Glomerular visceral epithelial cell (primary cell): ENCODE results near the gene SYNE1.

Source experiments
- DNase-seq: peaks from one replicate; pipeline ENCODE4 v3.0.0-alpha.2; 2016; ENCODE audit errors: extremely low spot score

SYNE1 gene

DNA sequence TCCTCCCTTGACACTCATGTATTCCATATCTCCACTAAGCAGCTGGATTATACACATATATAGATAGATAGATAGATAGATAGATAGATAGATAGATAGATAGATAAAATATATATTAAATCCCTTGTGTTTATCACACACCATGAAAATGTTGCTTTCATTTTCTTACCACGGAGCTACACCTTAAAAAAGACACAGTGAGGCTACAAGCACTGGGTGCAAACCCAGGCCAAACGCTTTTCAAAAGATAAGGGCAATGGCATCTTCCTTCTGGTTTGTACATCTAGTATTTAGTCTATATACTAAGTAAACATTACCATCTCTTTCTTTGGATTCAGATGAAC, 452.6 kb downstream of the SYNE1 start:
- no peak for DNase-seq

DNA sequence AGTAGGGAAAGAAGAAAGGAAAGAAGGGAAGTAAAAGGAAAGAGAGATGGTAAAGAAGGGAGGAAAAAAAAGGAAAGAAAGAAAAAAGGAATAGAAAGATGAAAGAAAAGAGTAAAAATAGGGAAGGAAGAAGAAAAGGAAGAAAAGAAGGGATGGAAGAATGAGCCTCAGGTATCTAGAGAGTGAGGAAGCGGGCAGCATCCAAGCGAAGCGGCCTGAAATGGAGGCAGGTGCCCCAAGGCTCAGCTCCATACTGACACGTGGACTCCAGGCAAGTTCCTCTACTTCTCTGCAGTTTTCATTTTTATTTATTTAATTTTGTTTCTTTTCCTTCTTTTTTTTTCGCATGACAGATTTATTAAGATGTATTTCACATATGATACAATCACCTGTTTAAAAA, 456.6 kb downstream of the SYNE1 start:
- DNase-seq: no peak

DNA sequence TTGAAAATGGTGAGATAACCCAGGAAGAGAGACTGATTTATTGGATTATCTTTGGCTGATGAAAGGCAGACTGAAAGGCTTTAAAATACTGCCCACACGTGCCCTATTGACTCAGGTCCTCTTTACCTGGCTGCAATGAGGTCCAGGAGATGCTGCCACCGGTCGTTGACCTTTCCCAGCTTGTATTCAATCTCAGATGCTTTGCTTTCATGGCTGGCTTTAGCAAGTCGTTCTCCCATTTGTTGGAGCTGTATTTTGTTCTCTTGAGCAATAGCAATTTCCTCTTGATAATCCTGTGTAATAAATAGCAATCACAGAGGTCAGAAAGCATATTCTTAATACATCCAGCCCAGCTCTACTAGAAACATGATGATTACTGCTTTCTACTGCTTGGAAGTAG, 460.9 kb downstream of the SYNE1 start:
- DNase-seq: no peak

DNA sequence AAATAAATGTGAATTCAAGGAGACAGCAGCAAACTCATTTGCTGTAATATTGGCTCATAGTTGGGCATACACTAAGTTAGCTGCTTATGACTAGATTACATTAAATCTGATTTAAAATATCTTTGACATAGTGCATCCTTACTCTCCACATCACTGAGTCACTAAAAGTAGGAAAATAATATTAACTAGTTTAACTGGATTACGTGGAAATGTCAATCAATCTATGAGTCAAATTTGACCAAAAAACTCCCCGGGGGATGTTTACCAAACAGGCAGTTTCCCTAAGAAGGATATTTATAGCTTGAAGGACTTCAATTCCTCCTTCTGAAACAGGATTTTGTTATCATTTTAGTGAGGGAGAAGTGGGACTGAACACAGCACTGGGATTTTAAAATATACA, 463.2 kb downstream of the SYNE1 start:
- no peak for DNase-seq

DNA sequence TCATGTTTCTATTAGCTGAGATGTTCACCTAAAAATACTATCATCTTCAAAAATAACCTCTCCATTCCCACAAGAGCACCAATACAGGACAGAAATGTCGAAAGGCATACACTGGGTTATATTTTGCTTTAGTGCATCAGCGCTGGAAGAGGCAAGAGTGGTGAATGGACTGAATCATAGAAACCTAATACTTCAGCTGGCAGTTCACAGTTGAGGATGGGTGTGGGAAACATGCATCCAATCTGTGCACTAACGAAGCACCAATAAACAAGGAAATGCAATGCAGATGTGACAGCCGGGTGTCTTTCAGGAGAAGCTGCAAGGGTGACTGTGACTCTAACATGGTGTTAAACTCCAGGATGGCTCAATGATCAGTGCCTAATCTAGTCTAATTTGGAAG, 463.8 kb downstream of the SYNE1 start:
- DNase-seq: no peak

DNA sequence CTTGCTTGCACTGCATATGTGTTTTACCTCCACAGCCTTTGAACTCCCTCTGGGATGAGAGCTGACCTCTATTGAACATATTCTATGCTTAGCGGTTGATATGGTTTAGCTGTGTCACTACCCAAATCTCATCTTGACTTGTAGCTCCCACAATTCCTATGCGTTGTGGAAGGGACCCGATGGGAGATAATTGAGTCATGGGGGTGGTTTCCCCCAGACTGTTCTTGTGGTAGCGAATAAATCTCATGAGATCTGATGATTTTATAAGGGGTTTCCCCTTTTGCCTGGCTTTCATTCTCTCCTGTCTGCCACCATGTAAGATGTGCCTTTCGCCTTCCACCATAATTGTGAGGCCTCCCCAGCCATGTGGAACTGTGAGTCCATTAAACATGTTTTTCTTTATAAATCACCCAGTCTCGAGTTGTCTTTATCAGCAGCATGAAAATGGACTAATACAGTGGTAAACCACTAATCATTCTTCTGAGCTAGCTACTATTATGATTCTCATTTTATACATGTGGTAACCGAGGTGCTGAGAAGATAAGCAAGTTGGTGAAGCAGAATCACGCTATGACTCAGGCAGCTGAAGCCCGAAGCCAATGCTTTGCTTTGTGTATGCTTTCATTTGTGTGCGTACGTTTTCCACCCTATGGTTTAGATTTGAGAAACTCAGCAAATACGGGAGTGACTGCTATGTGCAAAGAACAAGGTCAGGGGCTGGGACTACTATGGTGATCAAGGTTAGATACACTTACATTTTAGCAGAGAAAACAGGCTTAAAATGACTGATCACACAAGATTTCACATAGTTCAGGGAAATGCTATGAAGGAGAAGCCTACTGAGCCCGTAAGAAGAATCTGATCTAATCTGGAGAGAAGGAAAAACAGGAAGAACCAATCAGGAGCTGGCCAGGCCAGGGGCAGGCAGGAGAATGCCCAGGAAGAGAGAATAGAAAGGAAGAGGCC, 466.2 kb downstream of the SYNE1 start:
- DNase-seq: peak; percentile 79

DNA sequence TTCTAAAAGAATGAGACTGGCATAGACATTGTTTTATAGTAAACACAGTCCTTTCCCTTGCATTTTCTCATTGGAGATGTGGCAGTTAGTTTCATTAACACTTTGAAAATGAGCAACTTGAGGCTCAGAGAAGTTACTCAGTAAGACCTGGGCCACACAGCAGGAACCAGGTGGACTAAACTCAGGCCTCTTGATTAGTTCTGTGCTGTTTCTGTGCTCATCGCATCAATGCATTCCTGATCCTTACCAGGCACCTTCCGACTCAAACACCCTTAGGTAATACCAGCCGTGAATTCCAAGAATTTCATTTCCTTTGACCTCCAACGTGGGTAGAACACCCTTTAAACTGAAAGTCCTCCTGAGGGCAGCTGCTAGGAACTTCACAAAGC, 466.9 kb downstream of the SYNE1 start:
- no peak for DNase-seq

DNA sequence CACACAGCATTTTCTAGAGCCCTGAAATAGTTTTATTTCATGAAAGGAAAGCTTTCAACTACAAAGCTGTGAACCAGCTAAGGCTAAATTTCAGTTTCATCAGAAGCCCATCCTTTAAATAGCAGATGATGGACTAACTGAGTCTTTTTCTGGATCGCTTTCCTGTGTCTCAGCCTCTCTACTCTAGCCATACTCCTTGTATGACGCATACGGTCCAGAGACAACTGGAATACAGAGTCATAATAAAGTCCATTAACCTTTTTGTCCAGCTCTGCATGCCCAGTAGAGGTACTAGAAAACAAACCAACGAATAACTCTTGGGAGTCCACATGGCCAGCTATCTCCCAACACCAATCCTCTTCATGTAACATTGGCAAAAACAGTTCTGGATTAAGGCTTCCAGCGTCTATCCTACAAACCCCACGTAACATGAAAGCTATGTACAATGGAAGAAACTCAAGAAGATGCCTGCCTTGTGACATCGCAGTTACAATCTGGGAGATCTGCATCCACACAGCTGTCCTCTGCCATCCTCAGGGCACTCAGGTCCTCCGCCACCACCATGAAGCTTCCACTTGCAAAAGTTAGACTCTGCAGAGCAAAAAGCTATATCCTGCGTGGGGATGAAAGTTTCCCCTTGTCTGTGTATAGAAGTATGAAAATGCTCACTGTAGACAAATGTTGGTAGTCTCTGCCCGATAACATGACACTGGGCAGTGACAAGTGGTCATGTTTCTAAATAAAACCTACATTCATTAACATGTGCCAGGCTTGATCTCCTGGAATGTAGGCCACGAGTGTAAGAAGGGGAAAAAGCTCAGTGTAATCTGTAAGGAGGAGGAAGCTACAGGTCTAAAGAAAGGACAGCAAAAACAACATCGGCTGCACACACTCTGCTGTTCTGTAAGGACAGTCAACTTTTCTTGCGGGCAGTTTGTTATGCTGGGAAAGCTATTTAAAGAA, 469.2 kb downstream of the SYNE1 start:
- no peak for DNase-seq

DNA sequence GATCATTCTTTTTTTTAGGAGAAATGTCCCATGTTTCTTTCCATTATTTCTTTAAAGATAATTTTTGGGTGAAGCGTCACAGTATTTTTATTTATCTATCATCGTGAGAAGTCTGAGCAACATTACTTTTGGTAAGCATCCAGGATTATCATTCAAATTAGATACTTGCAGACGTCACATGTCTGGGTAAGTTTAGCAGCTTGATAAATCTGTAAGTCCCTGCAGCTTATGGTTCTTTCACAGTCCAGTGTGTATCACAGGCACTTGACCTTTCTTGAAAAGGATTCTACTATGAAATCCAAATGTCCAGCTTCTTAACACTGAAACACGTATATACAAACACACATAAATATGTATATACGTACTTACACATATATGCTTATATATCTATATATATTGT, 470.3 kb downstream of the SYNE1 start:
- DNase-seq: no peak

DNA sequence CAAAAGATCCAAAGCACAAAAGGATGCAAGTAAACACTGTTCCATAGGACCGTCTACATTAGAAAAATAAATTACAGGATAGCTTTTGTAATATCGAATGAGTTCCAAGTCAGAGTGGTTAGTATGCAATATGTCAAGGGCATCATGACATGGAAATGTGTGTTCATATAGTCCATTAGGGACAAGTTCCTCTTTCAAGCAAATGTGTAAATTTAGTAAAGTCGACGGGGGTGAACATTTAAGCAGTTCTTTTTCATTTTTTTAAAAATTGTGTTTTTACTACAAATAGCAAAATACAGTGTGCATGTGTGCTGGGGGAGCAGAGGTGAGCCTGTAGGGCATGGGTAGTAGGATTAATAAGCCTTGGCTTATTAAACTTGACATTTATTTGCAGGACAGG, 470.7 kb downstream of the SYNE1 start:
- DNase-seq: no peak

DNA sequence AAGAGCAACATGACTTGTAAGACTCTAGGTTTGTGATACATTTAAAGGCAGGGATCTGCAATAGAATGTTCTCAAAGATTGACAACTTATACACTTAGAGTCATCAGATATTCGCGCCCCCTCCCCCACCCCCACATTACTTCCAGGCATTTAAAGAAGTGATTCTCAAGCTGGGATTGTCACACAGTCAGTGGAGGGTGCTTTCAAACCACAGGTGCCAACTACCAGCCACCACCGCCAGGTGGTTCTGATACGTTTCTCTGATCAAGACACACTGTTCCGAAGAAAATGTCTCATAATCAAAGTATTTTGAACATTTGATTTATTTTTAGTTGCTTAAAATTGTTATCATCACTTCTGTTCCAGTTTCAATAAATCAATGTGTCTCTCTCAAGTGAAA, 472.2 kb downstream of the SYNE1 start:
- DNase-seq: no peak

DNA sequence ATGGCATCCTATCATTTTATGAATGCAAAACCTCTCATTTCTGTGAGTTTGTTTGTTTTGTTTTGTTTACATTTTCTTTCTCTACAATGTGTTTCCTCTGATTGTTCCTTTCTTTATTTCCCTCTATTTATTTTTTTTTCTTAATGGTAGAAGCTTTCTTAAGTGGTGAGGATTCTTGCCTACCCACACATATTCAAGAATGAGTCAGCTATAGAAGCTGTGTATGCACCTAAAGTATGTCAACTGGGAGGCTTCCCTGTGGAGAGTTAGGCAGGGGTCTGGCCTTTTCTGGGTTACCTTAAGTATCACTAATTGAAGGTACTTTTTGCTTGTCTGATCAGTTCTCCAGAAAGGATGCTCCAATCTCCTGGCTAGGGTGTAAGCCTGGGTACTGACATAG, 475.7 kb downstream of the SYNE1 start:
- peak; percentile 5 for DNase-seq

DNA sequence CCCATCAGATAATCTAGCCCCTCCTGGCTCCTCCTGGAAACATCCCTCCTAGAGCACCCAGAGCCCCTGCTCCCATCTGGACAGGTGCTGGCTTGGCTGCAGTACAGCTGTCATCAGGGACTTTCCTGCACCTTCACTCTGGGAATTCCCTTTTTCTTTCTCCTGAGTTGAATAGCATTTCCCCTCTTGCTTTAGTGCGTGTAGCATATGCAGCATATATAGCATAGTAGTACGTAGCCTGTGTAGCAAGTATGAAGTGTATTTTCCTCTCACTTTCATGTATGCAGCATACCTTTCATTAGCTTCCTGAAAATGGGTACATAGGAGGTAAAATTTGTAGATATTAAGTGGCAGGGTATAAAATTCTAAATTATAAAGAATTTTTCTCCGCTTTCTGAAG, 476.8 kb downstream of the SYNE1 start:
- no peak for DNase-seq

DNA sequence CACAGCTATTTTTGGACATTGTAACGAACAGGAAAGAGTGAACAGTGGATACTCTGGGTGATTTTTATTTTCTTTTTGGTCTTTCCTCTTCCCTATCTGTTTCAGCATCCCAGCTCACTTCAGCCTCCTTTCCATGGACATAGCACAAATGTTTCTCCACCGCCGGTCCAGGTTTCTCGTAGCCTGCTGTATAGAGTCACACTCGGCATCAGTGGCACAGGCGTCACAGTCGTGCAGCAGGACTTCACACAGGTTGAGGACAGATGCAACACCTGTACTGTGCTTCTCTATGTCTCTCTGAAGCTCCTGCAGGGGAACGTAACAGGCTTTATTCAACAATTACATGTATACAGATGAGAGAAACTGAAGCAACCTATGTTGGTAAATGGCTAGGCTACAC, 481.4 kb downstream of the SYNE1 start:
- DNase-seq: no peak

DNA sequence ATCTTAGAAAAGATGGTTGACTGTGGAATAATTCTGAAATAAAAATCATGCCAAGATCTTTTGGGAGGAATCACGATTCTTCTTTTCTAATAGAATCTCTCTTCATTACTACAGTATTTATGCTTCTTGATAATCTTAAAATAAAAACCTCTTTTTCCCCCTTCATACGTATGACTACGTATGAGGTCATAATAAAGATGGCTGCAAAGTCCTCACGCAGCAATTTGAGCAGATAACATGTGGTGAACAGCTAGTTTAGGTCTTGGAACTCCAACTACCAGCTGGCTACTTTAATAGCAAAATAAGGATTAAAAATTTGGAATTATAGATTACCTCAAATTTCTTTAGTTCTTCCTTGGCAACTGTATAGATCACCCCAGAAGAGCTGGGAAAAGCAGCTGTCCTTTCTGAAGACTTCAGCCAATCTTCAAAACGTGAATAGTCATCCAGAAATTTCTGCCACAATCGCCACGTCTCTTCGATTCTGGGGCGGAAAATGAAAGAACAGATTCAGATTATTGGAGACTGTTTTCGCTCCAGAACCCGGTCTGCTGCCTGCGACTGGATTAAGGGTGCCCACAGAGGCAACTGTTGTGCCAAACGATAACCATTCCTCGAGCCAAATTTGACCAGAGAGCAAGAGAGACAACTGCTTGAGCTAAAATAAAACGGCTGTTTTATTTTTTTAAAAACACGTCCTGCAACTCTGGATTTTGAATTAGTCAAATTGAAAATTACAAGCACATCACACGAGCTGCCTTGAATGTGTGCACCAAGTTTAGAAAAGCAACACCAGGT, 482.4 kb downstream of the SYNE1 start:
- DNase-seq: no peak

DNA sequence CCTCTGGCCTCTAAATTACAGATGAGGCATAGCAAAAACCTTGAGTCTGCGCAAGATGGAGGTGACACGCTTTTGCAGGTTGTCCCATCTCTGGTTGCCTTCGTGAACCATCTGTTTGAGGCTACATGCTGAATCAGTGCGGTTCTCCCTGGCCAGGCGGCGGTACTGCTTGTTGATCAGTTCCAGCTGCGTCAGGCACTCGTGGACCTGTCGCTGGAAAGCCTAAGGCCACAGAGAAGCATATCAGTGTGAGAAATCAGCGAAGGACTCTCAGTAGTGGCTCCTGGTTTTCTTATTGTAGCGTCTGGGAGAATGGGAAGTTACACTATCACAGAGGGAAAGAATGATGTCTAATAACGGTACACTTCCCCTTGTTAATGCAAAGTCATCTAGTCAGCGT, 485.2 kb downstream of the SYNE1 start:
- DNase-seq: no peak

DNA sequence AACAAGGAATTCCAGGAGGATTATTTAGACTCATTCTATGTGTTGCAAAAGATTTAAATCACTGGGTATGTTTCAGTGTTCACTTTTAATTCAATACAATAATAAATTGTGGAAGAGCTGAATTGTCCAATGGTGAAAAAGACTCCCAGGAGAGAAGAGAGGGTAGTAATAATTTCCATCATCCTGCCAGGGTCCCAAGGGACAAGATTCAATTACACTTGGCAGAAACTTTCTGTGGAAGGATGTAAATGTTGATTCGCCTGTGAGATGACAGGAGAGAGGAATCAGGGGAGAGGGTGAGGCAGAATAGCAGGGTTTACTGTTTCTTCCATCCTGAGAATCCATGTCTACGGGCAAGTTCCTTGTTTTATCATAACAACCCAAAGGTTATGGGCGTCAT, 487.0 kb downstream of the SYNE1 start:
- no peak for DNase-seq

DNA sequence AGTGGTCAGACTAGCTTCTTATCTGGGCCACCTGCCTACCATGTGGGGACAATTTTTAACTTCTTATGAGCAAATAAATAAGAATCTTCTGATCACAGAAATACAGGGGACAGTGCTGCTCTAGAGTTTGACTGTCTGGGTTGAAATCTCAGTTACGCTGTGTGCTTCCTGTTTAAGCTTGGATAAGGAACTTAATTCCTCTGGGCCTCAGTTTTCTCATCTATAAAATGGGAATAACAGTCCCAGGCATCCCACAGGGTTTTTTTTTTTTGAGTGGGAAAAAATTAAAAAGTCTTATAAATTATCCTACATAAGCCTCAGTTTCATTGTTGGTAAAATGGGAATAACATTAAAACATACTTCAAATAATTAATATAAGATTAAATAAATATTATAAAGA, 488.8 kb downstream of the SYNE1 start:
- no peak for DNase-seq

DNA sequence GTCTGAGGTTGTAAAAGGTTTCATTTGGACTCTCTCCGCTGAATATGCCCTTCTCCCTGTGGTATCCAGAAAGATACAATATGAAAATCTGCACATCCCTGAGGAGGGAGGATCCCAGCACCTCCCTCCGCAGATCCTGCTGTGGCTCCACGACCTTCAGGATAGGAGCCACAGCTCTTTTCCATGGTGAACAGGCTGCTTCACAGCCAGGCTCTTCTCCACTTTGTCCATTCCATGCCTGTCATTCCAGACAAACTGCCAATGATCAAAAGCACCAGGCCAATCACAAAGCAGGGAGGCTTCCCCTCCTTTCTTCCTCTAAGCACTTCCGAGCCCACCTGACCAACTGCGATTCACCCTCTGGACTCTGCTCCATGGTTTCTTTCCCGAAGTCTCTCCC, 489.9 kb downstream of the SYNE1 start:
- DNase-seq: no peak

DNA sequence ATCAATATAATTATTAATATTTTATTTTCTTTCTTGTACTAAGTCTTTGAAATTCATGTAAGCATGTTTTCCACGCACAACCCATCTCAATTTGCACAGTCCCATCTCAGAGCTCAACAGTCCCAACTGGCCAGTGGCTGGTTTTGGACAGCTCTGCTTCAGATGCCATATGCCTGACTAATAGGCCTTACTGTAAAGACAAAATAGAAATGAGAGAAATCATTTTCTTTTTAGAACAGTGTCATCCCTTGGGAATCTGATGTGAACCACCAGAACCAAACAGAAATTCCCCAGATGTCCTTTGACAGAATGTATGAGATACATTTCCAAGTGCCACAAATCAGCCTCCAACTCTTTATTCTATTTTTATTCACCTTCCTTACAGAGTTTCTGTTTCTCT, 490.8 kb downstream of the SYNE1 start:
- peak; percentile 52 for DNase-seq

DNA sequence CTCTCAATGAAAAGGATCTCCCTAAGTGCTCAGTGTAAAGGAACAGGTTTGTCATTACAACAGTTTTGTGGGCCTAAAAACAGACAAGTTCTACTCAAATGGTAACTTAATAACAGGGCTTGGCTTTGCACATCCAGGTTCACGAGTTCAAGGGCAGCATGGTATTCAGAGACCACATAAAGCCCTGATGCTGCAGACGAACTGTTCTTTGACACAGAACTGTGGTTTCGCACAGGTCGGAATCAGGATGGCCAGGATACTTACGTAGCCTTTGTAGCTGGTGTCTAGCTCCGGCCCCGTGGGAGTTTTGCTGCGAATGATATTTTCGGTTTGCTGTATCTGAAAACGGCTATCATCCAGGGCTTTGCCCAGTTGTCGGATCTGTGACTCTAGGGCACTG, 493.8 kb downstream of the SYNE1 start:
- DNase-seq: no peak

DNA sequence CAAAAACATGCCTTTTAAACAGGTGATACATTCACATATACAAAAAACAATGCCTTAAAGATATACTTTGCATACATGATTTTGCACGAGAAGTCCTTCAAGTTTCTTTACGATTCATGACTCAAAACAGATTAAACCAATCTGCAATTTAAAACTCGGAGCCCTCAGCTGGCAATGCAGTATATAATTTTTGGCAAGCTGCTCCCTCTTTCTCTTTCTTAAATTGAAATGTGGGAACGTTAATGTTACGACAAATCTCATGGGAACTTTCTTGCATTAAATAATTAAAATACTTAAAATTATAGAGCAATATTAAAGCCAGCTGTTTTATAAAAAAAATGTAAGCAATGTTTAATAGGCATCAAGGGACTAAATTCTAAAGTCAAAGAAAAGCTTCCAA, 495.1 kb downstream of the SYNE1 start:
- no peak for DNase-seq
